LHCN-M2 (cell line): ENCODE measurements around the gene TENM4. TPM values are rescaled to one million over a fixed set of nuclear protein-coding genes. Genes with fewer than 3 reads are reported as not detected.

Experiments used
- DNase-seq: peaks from one replicate; pipeline ENCODE4 v3.0.0-alpha.2; 2012; ENCODE audit warnings: low read depth
- total RNA-seq: library from RNA; depleted of rRNA; stranded (reverse); fragments of >200 nt; gene quantifications from 2 replicates; pipeline ENCODE4 v1.2.3, GENCODE V29; 2014

The TENM4 gene
- total RNA-seq, 1 experiment from 2014 or later, result 0.06 TPM

DNA sequence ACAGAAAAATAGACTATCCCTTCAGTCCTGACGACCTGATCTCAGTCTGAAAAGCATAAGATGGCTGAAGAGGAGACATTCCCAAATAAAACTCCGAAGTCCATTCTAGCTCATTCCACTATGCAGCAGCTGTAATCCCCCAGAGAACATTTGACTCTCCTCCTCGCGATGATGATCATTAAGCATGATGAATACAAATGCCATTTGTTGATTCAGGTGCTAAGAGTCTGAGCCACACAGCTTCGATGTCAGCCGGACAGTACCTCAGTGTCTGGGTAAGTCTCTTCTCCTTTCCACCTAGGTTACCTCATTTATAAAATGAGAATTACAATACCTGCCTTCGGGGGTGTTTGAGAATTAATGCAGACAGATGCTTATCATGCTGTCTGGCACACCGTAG, 94.8 kb downstream of the TENM4 start:
- no peak for DNase-seq

- no peak for DNase-seq
Measured at GRCh38 chr11:79344753-79345294, 96.0 kb downstream of the TENM4 start.

- DNase-seq, result no peak
Measured at GRCh38 chr11:79342686-79343085, 98.1 kb downstream of the TENM4 start.

GRCh38 chr11:79342236-79342635, 98.6 kb downstream of the TENM4 start:
- no peak for DNase-seq

GRCh38 chr11:79340535-79340934, 100.3 kb downstream of the TENM4 start:
- no peak for DNase-seq

GRCh38 chr11:79336797-79337517, 103.9 kb downstream of the TENM4 start:
- no peak for DNase-seq

DNA sequence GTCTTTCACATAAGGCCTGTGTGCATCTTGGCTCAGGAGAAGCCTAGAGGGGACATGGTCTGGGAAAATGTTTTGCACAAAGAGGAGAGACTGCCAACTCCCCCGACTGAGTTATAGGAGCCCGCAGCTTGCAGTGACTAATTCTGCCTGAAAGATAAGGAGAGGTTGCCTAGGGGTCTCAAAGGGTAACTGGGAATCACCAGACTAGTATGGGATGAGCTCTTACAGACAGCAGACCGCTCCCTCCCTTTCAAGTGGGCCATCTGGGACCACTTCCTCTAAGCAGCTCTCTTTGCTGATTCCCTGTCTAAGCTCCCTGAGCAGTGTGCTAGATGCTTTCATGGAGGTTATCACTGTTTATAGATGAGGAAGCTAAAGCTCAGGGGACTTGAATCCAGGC, 105.1 kb downstream of the TENM4 start:
- DNase-seq, result no peak

GRCh38 chr11:79333355-79333754, 107.5 kb downstream of the TENM4 start:
- peak; percentile 5 for DNase-seq

GRCh38 chr11:79332017-79332416, 108.8 kb downstream of the TENM4 start:
- no peak for DNase-seq

DNA sequence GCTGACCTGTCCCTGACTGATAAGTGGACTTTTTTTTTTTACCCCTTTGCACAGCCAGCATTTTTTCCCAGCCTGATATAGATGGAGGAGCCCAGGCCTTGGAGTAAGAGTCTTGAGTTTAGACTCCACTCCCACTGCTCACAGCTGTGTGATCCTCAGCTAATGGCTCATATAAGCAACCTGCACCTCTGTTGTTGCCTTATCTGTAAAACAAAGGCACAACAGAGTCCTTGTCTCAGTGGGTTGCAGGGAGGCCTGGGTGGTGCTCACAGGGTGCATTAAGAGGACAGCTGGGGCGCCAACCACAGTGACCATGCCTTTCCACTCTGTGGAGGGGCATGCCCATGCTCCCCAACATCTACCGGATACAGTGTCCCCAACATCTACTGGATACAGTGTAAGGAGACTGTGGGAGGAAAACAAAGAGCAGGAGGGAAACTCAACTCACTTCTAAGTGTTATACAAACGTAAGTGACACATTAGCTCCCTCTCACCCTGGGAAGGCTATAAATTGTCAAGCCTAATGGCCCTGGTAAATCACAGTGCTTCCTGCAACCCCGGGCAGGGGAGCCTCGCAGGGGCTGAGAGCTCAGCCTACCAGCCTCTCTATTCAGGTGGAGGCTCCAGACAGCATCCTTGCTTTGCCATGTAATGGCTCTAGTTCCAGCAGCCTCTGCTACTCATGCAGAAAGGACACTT, 109.5 kb downstream of the TENM4 start:
- no peak for DNase-seq

GRCh38 chr11:79330651-79331050, 110.2 kb downstream of the TENM4 start:
- DNase-seq, result no peak

DNA sequence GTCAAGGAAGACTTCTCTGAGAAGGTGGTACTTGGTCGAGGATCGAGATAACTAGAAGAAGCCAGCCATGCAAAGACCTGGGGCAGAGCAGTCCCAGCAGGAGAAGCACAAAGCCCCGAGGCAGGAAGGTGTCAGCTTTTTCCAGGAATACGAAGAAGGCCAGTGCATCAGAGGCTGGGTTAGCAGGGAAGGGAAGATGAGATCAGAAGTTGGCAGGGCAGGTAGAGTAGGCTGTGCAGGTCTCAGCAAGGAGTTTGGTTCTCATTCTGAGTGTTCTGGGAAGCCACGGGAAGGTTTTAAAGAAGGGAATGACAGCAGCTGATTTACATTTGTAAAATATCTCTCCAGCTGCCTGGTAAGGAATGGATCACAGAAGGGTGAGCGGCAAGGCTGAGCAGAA, 111.3 kb downstream of the TENM4 start:
- DNase-seq, result no peak

GRCh38 chr11:79328402-79328801, 112.4 kb downstream of the TENM4 start:
- no peak for DNase-seq

GRCh38 chr11:79325851-79326250, 115.0 kb downstream of the TENM4 start:
- DNase-seq, result no peak

- no peak for DNase-seq
Measured at GRCh38 chr11:79321263-79321662, 119.6 kb downstream of the TENM4 start.

DNA sequence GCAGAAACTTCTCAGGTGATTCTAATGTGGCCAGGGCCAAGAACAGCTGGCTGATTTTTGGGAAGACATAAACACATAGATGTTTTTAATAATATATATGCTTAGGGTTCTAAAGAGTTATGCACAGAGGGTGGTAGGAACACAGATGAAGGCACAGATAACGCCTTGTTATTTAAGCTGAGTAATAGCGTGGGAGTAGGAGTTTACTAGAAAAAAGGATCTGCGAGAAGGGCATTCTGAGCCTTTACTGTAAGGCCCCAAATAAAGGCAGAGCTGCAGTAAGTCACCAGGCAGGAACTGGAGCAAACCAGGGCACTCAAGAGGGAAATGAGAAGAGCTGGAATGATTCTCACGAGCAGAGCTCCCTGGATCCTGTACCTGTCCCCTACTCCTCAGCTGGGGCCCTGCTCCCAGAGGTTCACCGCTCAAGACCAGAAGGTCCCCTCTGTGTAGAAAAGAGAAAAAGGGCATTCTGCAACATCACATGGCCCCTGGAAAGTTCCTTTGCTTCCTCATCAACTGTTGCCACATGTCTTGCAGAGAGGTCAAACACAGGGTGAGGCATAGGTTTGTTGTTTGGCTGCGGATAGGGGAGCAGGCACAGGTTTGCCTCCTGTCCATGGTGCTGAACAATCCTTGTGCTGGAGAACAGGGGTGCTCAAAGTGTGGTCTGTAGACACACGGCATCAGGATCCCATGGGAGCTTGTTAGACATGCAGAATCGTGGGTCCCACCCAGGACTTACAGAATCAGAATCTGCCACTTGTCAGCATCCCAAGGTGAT, 125.7 kb downstream of the TENM4 start:
- no peak for DNase-seq

DNA sequence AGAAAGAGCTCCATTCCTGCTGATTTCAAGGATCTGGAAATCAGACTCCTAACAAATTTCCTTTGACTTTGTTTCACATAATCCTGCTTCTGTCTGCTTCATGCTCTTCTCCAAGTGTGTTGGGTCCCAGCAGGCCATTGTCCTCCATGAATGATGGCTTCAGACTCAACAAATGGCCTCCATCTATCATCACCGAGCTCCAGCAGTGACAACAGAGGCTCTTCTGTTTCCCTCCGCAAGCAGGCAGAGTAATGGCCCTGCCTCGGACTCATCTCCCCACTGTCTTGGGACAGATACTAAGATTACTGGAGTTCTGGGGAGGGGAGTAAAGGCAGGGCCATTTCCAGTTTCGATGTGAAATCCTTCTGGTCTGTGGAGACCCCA, 127.3 kb downstream of the TENM4 start:
- no peak for DNase-seq

DNA sequence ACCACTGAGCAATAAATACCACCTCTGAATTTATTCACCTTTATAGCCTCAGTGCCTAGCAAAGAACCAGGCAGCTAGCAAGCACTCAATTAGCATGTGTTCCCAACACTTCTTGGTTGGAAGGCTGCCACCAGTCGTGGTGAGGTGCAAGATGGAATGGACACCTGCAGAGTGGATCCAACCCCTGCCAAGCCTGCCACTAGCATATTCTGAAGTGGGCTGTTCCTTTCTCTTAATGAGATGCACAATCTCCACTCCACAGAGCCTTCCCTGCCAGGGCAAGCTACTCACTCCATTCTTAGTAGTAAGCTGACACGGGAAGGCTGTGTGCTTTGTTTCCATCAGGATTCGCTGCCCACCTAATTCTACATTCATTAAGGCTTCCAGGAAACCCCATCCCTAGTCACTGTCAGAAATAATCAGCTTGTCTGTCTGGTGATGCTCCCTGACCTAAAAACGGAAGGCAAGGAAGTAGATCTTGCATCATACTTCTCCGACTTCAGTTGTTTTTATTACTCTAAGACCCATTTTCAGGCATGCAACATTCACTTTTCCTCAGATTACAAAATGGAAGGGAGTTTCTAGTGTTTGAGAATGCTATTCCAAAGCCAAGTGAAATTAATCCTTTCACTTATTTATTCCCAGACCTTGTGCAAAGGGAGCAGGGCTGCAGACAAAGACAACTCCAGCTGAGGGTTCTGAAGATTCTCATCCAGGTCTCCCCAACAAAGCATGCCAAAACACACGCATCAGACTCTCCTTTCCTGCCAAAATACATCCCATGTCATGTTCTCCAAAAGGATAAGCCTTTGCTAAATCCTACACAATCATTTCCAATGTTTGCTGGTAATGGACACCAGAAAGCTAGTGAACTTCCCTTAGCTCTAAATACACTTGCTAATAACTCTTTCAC, 128.0 kb downstream of the TENM4 start:
- DNase-seq, result no peak

DNA sequence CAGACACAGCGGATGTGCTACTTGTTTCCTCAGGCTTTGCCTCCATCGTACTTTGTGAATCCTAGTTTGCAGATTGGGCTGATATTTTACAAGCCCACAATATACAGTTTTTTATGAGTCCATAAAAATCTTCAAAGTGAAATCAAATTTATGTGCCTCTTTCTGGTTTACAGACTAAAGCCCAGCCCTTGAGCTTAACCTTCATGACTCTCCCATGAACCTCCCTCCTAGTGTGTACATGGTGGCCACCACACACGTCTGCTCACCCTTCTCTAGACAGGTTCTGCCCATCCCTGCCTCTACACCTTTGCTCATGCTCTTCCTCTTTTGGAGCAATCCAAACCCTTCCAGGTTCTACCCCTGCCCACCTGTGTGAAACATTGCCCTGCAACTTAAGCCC, 129.4 kb downstream of the TENM4 start:
- no peak for DNase-seq

GRCh38 chr11:79309407-79309806, 131.4 kb downstream of the TENM4 start:
- DNase-seq, result no peak

DNA sequence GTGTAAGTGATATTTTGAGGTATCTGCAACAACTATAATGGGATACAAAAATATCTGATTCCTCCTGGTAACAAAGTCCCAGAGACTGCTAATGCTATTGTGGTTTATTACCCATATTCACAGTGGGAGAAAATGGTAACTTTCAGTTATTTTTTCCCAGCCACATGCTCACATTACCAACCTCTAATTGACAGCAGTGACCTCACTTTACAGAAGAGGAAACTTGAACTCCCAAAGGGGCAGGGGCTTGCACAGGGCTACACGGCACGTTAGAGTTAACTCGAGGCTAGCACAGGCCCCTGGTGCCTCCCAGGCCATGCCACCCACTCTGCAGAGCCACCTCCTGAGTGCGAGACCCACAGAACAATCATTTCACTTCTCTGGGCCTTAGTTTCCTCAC, 132.4 kb downstream of the TENM4 start:
- no peak for DNase-seq
